NCI-H2171 treated with DMSO at 0.1 percent for 48 hours (cell line): Measurements from ENCODE around the gene CATSPERZ.

Experiments used
- DNase-seq: peaks from one replicate; lab custom pipeline; 2025; lab: John Stamatoyannopoulos, UW

CATSPERZ gene

GRCh38 chr11:64299847-64300648, at the start of gene CATSPERZ:
CATSPERZ (plus strand) TSS chr11:64300358; CDS start chr11:64300411, 53 bp downstream.
- DNase-seq: no peak

DNA sequence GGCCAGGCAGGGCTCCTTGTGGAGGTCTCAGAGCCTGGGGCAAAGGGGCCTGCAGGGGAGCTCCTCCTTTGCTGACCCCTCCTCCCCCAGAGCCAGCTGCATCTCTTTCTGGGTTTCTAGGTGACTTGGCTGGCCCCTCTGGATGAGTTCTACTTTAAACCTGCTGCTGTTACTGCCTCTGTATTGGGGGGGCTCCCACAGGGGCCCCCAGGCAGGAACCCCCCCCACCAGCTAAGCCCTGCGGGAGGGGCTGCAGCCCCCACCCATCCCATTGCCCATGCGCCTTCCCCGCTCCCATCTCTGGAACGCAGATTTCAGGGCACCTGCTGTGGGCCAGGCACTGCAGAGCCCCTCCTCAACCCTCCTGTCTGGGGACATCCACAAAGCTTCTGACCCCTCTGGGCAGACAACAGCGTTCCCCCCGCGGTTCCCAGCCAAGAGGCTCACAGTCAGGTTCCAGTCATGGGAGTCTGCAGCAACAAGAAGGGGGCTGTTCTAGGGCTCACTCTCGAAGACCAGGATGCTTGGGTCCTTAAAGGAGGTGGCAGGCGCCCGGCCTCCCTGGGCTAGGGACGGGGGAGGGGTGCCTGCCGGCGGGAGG, 49.6 kb upstream of the CATSPERZ start:
- no peak for DNase-seq

GRCh38 chr11:64251016-64251752, 49.0 kb upstream of the CATSPERZ start, which contains the start of gene PLCB3:
PLCB3 (plus strand) TSS chr11:64251530; CDS start chr11:64251650, 120 bp downstream.
- DNase-seq: peak; percentile 53

GRCh38 chr11:64251753-64252002, 48.5 kb upstream of the CATSPERZ start:
- no peak for DNase-seq

GRCh38 chr11:64252003-64252872, 47.9 kb upstream of the CATSPERZ start:
- DNase-seq: no peak

GRCh38 chr11:64253043-64253442, 47.1 kb upstream of the CATSPERZ start:
- DNase-seq: no peak

GRCh38 chr11:64253481-64253880, 46.7 kb upstream of the CATSPERZ start:
- no peak for DNase-seq

DNA sequence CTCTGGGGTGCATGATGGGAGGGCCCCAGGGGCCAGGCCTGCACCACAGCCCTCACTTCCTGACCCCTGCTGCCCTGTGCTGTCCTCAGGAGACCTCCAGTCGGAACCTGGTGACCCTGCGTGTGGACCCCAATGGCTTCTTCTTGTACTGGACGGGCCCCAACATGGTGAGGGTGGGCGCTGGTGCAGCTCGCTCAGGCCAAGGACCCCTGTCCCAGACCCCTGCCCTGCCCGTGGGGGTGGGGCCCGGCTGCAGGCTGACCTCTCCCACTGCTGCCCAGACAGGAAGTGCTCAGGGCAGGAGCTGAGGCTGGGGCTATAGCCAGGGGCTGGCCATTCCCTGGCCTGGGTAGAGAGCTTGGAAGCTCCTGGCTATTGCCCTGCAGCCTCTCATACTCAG, 45.8 kb upstream of the CATSPERZ start:
- no peak for DNase-seq

DNA sequence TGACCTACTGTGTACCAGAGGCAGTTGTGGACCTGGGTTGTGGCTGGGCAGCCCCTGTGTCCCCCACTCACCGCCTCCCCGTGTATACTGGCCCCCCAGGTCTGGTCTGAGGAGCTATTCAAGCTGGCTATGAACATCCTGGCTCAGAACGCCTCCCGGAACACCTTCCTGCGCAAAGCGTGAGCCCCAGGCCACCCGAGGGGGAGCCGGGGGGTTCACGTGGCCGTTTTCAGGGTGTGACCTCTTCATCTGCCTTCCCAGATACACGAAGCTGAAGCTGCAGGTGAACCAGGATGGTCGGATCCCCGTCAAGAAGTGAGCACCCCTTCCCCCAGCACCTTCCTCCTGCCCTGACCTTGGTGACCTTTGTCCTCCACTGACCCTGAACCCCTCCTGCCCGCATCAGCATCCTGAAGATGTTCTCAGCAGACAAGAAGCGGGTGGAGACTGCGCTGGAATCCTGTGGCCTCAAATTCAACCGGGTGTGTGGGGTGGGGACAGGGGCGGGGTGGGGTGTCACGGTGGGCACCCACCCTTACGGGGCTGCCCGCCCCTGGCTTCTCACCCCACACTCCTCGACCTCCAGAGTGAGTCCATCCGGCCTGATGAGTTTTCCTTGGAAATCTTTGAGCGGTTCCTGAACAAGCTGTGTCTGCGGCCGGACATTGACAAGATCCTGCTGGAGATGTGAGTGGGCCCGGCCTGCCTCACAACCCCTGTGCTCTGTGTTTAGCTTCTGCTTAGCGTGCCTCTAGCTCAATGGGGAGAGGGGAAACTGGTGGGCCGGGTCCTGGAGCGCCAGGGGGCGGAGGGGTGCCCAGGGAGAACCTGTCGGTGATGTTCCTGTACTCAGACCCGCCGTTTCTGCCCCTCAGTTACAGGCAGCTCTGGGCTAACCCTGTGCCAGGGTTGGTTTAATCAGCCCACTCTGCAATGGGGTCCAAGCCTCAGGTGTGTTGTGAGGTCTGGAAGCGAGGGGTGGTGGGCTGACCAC, 44.7 kb upstream of the CATSPERZ start:
- DNase-seq: no peak

DNA sequence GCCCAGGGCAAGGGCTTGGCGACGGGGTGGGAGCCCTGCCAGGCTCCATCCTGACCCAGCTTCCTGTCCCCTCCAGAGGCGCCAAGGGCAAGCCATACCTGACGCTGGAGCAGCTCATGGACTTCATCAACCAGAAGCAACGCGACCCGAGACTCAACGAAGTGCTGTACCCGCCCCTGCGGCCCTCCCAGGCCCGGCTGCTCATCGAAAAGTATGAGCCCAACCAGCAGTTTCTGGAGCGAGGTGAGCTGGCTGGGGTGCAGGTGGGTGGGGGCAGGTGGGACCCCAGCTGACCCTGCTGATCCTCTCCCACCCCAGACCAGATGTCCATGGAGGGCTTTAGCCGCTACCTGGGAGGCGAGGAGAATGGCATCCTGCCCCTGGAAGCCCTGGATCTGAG, 43.9 kb upstream of the CATSPERZ start:
- DNase-seq: no peak

- no peak for DNase-seq
These were observed 41.8 kb upstream of the CATSPERZ start for GRCh38 chr11:64258356-64258755.

GRCh38 chr11:64258946-64259532, 41.1 kb upstream of the CATSPERZ start:
- DNase-seq: no peak

GRCh38 chr11:64259533-64260067, 40.6 kb upstream of the CATSPERZ start:
- no peak for DNase-seq

- DNase-seq: no peak
These were observed 39.9 kb upstream of the CATSPERZ start for GRCh38 chr11:64260147-64260708.

DNA sequence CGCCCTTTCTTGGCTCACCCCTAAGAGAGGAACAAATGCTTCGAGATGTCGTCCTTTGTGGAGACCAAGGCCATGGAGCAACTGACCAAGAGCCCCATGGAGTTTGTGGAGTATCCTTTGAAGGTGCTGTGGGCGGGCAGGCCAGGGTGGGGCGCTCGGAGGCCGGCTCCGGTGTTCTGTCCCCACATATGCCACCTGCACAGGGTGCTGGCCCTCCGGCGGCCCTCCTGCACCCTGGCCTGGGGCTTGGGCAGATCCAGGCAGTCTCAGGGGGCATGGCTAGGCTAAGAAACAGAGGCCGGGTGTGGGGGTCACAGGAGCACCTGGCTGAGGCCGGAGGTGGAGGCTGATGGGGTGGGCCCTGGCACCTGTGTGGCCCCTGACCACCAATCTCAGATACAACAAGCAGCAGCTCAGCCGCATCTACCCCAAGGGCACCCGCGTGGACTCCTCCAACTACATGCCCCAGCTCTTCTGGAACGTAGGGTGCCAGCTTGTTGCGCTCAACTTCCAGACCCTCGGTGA, 38.5 kb upstream of the CATSPERZ start:
- no peak for DNase-seq

DNA sequence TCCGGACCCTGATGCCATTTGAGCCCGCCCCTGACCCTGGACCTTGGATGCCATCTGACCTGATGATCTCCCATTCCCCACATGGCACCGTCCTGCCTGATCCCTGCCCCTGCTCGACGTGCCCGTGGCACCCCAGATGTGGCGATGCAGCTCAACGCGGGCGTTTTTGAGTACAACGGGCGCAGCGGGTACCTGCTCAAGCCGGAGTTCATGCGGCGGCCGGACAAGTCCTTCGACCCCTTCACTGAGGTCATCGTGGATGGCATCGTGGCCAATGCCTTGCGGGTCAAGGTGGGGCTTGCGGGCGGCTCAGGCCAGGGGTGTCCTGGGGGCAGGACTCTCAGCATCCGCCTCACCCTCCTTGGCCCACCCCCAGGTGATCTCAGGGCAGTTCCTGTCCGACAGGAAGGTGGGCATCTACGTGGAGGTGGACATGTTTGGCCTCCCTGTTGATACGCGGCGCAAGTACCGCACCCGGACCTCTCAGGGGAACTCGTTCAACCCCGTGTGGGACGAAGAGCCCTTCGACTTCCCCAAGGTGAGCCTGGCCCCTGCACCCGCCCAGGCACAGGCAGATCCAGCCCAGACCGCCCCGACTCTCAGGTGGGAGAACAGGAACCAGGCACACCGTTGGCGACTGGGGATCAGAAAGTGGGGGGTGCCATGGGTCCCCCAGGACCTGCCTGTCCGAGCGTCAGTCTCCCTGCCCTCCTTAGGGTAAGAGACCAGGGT, 37.7 kb upstream of the CATSPERZ start:
- DNase-seq: no peak

- no peak for DNase-seq
These were observed 36.9 kb upstream of the CATSPERZ start for GRCh38 chr11:64263021-64263946.

DNA sequence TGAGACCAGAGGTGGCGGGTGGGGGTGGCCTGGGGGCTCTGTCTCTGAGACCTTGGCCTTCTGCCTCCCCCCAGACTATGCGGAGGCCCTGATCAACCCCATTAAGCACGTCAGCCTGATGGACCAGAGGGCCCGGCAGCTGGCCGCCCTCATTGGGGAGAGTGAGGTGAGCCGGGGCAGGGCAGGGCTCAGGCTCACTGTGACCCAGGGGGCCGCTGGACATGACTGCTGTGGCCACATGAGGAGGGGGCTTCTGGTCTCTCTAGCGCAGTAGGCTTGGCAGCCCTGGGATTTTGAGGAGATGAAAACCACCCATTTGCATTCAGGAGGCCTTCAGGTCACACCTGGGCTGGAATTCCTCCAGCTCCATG, 36.2 kb upstream of the CATSPERZ start:
- DNase-seq: no peak
